Muscle of back (tissue), 13 donors: ENCODE data around the gene LRRC40. TPM values are rescaled to one million over a fixed set of nuclear protein-coding genes. Genes with fewer than 3 reads are reported as not detected.
"Not testable (repeated sequence)": the region's sequence is repeated elsewhere in the genome, so short reads cannot be mapped to it uniquely, and the experiment has no call there.

Experiments
- DNase-seq, 3 donors: peaks; one replicate each; pipeline versions ENCODE4 v3.0.0 to v3.0.0-alpha.2; 2013
- long read RNA-seq, 9 donors: transcript quantifications; one replicate each; lab custom pipeline, GENCODE V29; 2026
- polyA plus RNA-seq, 10 donors: library from polyadenylated mRNA; unstranded; fragments of 120-200 nt; gene quantifications; one replicate each; pipeline ENCODE4 v1.2.1, GENCODE V29; 2013; ENCODE audit not compliant: insufficient read length in 10 of 10

Gene LRRC40
- polyA plus RNA-seq: 10 to 100 TPM; 15.1 to 22.9 (median 19.0) TPM
- long read RNA-seq, donor 1, partial matches to known transcripts: 145 of 151 reads
- long read RNA-seq, donor 1, other reads (novel, unspliced or antisense): 6 of 151 reads
- long read RNA-seq, donor 2, partial matches to known transcripts: 7 of 9 reads
- long read RNA-seq, donor 2, other reads (novel, unspliced or antisense): 0 of 9 reads
- long read RNA-seq, donor 3: 0 reads
- long read RNA-seq, donor 4, partial matches to known transcripts: 0 of 4 reads
- long read RNA-seq, donor 4, other reads (novel, unspliced or antisense): 0 of 4 reads
- long read RNA-seq, donor 5, partial matches to known transcripts: 6 of 10 reads
- long read RNA-seq, donor 5, other reads (novel, unspliced or antisense): 0 of 10 reads
- long read RNA-seq, donor 6, partial matches to known transcripts: 301 of 323 reads
- long read RNA-seq, donor 6, other reads (novel, unspliced or antisense): 20 of 323 reads
- long read RNA-seq, donor 7, partial matches to known transcripts: 44 of 47 reads
- long read RNA-seq, donor 7, other reads (novel, unspliced or antisense): 0 of 47 reads
- long read RNA-seq, donor 8, partial matches to known transcripts: 0 of 2 reads
- long read RNA-seq, donor 8, other reads (novel, unspliced or antisense): 0 of 2 reads
- long read RNA-seq, donor 9, partial matches to known transcripts: 0 of 1 reads
- long read RNA-seq, donor 9, other reads (novel, unspliced or antisense): 0 of 1 reads

DNA sequence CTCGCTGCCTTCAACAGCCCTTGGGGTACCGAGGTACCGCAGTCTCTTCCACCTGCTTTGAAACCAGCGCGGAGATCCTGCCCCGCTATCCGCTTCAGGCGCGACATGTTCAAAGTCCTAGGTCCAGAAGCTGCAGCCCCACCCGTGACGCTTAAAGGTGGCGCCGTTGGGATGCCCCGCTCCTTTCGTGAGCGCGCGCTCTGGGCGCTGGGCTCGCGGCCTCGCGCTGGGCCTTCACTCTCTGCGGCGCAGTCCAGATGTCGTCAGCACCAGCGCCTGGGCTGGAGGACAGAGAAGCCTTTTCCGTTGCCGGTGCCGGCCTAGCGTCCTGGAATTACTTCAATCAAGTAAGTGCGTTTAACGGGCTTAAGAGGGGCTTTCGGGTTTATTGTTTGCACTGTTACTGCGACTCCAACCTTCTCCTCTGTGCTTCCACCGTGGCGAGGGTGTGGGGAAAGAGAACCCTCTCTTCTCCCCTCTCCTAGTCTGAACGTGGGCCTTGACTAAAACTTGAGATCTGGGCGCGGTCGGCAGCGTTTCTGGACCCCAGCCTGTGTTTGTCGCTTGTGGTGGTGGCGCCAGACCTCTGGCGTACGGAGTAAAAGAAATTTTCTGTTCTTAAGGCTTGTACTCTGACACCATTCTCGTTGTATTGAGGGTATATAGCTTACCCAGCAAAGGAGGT lies at the start of gene LRRC40:
Gene LRRC40 (minus strand): TSS at position 146 of the 685 bp plus-strand sequence. CDS start 39 bp downstream, at position 107.
- DNase-seq: peak; percentile 97 to 99 (median 99)

- DNase-seq: no peak
These were observed 43.4 kb upstream of the LRRC40 start for GRCh38 chr1:70248729-70249128.

GRCh38 chr1:70247768-70248167 lies 42.4 kb upstream of the LRRC40 start:
- no peak for DNase-seq

- DNase-seq: no peak
These were observed 41.7 kb upstream of the LRRC40 start for GRCh38 chr1:70247122-70247521.

DNA sequence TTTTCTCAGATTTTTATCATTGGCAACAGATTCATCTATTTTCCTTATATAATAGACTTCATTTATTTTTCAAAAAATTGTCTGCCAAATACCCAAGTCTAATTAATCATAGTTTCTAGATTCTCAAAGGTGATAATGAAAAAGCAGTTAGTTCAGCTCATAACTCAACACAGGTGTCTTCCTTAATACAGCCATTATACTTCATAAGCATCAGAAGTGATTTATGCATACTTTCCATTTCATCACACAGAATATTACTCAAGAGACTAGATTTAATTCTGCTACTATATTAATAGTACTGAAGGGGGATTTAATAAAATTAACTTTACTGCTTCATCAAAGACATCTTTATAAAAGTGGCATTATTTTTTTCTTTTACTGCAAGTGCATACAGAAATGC lies 34.6 kb upstream of the LRRC40 start:
- DNase-seq: no peak

DNA sequence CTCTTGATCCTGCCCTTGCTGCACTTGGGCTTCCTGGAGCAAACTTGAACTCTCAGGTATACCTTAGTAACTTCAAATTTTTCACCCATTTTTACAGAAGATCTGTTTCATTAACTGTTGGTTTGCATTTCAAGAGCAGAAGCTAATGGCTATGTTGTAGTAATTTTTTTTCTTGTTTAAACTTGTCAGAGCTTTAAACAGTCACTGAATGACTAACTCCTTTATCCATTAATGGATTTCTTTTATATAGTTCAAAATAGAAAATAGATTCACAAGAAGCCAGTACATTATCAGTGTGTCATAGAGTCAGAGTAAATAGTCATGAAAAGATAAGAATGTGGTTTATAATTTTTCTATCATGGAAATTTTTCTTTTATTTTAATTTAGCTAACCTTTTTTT lies 29.4 kb upstream of the LRRC40 start:
- no peak for DNase-seq

DNA sequence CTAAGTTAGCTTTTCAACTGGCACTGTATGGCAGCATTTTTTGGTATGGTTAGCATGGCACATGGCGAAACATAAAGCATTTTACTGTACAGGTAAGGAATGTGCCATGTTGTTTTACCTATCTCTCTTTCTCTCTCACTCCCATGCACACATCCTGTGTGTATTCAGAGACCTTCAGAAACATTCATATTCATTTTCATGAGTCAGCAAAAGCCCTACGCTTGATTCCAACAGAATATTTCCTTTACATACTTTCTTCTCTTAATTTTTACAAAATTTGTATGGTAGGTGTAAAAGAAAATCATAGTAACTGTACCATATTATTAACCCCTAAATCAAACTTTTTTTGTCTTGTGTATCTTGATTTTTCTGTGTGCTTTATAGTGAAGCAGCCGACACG lies 26.1 kb upstream of the LRRC40 start:
- DNase-seq: no peak

DNA sequence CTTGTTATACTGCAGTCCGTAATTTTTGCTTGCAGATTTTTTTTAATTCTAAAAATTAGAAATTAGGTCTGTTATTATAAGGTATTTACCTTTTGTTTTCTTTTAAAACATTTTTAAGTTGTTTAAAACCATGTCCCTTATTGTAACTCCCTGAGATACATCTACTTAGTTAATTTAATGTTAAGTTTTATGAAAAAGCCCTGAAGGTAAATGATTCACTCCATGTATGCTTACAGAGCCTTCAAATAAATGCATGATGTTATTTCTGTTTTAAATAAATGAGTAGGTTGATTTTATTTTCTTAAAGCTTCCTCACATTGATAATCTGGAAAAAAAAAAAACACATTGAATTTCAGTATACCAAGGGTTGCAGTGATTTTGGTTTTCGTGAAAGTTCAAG lies 23.3 kb upstream of the LRRC40 start:
- no peak for DNase-seq

GRCh38 chr1:70227439-70227838 lies 22.1 kb upstream of the LRRC40 start:
- no peak for DNase-seq

DNA sequence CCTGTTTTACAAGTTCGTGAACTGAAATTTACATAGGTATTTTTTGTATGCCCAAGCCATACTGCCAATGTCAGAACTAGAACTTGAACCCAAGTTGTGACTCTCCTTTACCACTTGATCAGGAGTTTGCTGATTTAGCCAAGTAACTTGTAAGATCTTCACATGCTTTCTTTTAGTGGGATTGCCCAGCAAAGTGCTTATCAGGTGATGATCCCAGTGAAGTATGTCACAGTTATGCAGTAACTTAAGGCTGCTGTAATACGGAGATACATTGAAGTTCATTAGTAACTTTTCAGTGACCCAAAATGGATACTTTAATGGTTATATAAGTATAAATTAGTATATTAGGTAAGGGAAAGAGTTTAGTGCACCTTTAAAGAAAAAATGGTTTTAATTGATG lies 19.6 kb upstream of the LRRC40 start:
- DNase-seq: no peak

DNA sequence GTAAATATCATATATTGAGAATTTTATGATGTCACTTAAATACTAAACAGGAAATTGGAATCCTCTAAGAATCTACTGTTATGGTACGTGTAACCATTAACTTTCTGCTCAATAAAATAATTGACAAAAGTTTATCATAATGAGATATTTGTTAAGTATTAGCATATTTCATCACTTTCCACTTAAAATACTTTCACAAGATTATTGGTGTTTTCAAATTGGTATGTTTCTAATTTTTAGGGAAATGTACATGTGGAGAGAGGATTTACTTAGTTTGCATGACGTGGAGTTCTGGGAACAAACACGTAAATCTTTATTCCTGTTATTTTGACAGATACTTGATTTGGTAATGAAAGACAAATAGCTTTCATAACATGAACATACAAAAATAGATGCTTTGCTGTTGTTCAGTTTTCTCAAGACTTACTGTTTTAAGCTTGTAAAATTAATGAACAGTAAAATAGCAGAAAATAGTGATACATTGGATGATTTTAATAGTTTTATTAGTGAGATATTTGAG lies 17.4 kb upstream of the LRRC40 start:
- no peak for DNase-seq

- DNase-seq: peak; percentile 95 to 99 (median 98)
These were observed 16.1 kb upstream of the LRRC40 start, which contains the start of gene SRSF11 for GRCh38 chr1:70221238-70222121. Gene SRSF11, plus strand, starts transcription at chr1:70221380. Its CDS starts 257 bp downstream, at chr1:70221637.

DNA sequence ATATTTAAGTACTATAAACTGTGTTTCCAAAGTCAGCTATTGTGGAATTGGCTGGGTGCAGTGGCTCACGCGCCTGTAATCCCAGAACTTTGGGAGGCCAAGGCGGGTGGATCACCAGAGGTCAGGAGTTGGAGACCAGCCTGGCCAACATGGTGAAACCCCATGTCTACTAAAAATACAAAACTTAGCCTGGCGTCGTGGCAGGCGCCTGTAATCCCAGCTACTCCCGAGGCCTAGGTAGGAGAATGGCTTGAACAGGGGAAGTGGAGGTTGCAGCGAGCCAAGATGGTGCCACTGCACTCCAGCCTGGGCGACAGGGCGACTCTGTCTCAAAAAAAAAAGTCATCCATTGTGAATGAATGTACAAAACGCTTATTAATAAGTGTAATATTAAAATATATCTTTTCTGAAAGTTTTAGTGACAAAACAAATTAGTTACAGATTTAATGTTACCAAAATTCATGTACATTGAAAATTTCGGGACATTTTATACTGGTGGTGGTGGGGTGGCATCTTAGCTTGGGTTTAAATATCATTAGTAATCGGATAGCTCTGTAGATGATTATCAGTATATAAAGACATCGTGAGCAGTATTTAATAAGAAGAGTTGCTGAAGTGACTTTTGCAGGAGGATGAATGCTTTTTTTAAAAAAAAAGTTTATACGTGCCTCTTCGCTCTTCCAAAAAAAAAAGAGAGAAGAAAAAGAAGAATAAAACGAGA lies 15.3 kb upstream of the LRRC40 start:
- no peak for DNase-seq

GRCh38 chr1:70220015-70220414 lies 14.6 kb upstream of the LRRC40 start:
- no peak for DNase-seq

- DNase-seq: no peak
These were observed 6.2 kb upstream of the LRRC40 start for GRCh38 chr1:70211541-70211940.

GRCh38 chr1:70210820-70211219 lies 5.4 kb upstream of the LRRC40 start:
- DNase-seq: no peak

DNA sequence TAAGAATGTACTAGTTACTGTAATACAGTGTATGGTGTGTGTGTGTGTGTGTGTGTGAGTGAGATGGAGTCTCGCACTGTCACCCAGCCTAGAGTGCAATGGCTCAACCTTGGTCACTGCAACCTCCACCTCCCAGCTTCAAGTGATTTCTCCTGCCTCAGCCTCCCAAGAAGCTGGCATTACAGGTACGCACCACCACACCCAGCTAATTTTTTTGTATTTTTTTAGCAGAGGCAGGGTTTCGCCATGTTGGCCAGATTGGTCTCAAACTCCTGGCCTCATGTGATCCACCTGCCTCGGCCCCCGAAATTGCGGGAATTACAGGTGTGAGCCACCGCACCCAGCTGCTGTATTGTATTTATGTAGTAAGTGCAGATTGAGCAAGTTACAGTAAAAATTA lies 2.9 kb upstream of the LRRC40 start:
- DNase-seq: no peak

DNA sequence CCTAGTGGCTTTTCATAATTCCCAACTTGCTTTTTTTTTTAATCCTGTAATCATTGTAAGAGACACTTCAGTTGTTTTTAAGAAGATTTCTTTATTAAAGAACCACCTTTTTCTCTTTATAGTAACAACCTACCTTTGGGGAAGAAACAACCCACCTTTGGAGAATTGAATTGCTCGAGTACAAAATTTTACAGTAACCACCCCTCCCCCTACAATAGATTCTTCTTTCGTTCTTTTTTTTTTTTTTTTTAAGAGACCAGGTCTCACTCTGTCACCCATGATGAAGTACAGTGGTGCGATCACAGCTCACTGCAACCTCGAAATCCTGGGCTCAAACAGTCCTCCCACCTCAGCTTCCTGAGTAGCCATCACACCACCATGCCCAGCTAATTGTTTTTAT lies 2.1 kb upstream of the LRRC40 start:
- no peak for DNase-seq

DNA sequence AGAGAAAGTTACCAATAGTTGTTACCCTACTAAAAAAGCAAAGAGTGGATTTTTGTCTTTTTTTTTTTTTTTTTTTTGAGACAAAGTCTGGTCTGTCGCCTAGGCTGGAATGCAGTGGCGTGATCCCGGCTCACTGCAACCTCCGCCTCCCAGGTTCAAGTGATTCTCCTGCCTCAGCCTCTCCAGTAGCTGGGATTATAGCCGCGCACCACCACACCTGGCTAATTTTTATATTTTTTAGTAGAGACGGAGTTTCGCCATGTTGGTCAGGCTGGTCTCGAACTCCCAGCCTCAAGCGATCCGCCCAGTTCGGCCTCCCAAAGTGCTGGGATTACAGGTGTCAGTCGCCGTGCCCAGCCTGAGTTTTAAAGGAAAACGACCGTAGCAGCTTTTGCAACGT lies 1.5 kb upstream of the LRRC40 start:
- DNase-seq: not testable (repeated sequence)

- no peak for DNase-seq
These were observed 327 bp downstream of the LRRC40 start for GRCh38 chr1:70205071-70205433.

GRCh38 chr1:70204600-70204999 lies 779 bp downstream of the LRRC40 start:
- DNase-seq: no peak
